DMS153 (cell line): ENCODE data around the gene MAP3K15.
"Not testable (repeated sequence)": the region's sequence is repeated elsewhere in the genome, so short reads cannot be mapped to it uniquely, and the experiment has no call there.

Source experiments
- DNase-seq: peaks from one replicate; lab custom pipeline; 2025; lab: John Stamatoyannopoulos, UW

MAP3K15 gene

GRCh38 chrX:19539665-19540064, 24.4 kb upstream of the MAP3K15 start:
- no peak for DNase-seq

GRCh38 chrX:19535476-19535875, 20.2 kb upstream of the MAP3K15 start:
- DNase-seq, result no peak

- no peak for DNase-seq
Observed at GRCh38 chrX:19532709-19533108, 17.4 kb upstream of the MAP3K15 start.

GRCh38 chrX:19517965-19518364, 2.7 kb upstream of the MAP3K15 start:
- no peak for DNase-seq

GRCh38 chrX:19515615-19516105, 352 bp upstream of the MAP3K15 start:
- DNase-seq, result no peak

- DNase-seq, result peak; percentile 24
Observed at GRCh38 chrX:19513383-19513782, 1.9 kb downstream of the MAP3K15 start.

GRCh38 chrX:19512961-19513360, 2.3 kb downstream of the MAP3K15 start:
- no peak for DNase-seq

GRCh38 chrX:19512359-19512758, 2.9 kb downstream of the MAP3K15 start:
- DNase-seq, result no peak

- not testable (repeated sequence) for DNase-seq
Observed at GRCh38 chrX:19511796-19512195, 3.5 kb downstream of the MAP3K15 start.

- DNase-seq, result no peak
Observed at GRCh38 chrX:19496711-19497110, 18.6 kb downstream of the MAP3K15 start.

- DNase-seq, result no peak
Observed at GRCh38 chrX:19487520-19488200, 27.6 kb downstream of the MAP3K15 start.

- no peak for DNase-seq
Observed at GRCh38 chrX:19479458-19479857, 35.9 kb downstream of the MAP3K15 start.

GRCh38 chrX:19468383-19468782, 46.9 kb downstream of the MAP3K15 start:
- not testable (repeated sequence) for DNase-seq

- no peak for DNase-seq
Observed at GRCh38 chrX:19462879-19463278, 52.4 kb downstream of the MAP3K15 start.

- no peak for DNase-seq
Observed at GRCh38 chrX:19462231-19462630, 53.1 kb downstream of the MAP3K15 start.

GRCh38 chrX:19457662-19458061, 57.6 kb downstream of the MAP3K15 start:
- no peak for DNase-seq

GRCh38 chrX:19448077-19448476, 67.2 kb downstream of the MAP3K15 start:
- DNase-seq, result no peak

GRCh38 chrX:19446397-19446796, 68.9 kb downstream of the MAP3K15 start:
- DNase-seq, result no peak

- not testable (repeated sequence) for DNase-seq
Observed at GRCh38 chrX:19445772-19446171, 69.5 kb downstream of the MAP3K15 start.

- DNase-seq, result no peak
Observed at GRCh38 chrX:19443869-19444526, 71.3 kb downstream of the MAP3K15 start.

GRCh38 chrX:19440713-19441112, 74.6 kb downstream of the MAP3K15 start:
- DNase-seq, result no peak

- not testable (repeated sequence) for DNase-seq
Observed at GRCh38 chrX:19422661-19423060, 92.6 kb downstream of the MAP3K15 start.

- DNase-seq, result no peak
Observed at GRCh38 chrX:19410259-19410658, 105.0 kb downstream of the MAP3K15 start.

GRCh38 chrX:19403696-19404095, 111.6 kb downstream of the MAP3K15 start:
- DNase-seq, result no peak
